CD4-positive, alpha-beta memory T cell (primary cell): ENCODE data around the gene FBXL14. TPM values are rescaled to one million over a fixed set of nuclear protein-coding genes. Genes with fewer than 3 reads are reported as not detected.

Source experiments
- CTCF ChIA-PET: fragments of 350-600 bp; sonication (Branson Sonifier 250); formaldehyde crosslinking; loops from one replicate; lab custom pipeline; 2021; ENCODE audit warnings: inconsistent platforms; ENCODE audit not compliant: partially characterized antibody; lab: Charles Lee
- POLR2A ChIA-PET: fragments of 350-600 bp; sonication (Branson Sonifier 250); formaldehyde crosslinking; loops from one replicate; lab custom pipeline; 2021; ENCODE audit not compliant: partially characterized antibody; lab: Charles Lee
- DNase-seq, 5 donors: peaks; one replicate each; pipeline versions ENCODE4 v3.0.0 to v3.0.0-alpha.2; 2020 to 2022; ENCODE audit warnings: mixed read lengths in 1 of 5
- H3K27ac ChIP-seq: one replicate; pipeline ENCODE4 v1.7.0; 2013; ENCODE audit warnings: low read depth, low read length
- H3K27me3 ChIP-seq: 2 replicates; pipeline ENCODE4 v1.7.0; 2013; ENCODE audit warnings: mild to moderate bottlenecking, low read length, moderate library complexity; ENCODE audit not compliant: insufficient read depth
- H3K36me3 ChIP-seq: 2 replicates; pipeline ENCODE4 v1.7.0; 2013; ENCODE audit warnings: mild to moderate bottlenecking, low read length, moderate library complexity; ENCODE audit not compliant: insufficient read depth
- H3K4me1 ChIP-seq: 2 replicates; pipeline ENCODE4 v1.7.0; 2013; ENCODE audit warnings: mild to moderate bottlenecking, low read length, moderate library complexity; ENCODE audit not compliant: insufficient read depth
- H3K4me3 ChIP-seq, 2 donors: one replicate each; pipeline ENCODE4 v1.7.0; 2013; ENCODE audit warnings: low read length in 2 of 2, mild to moderate bottlenecking in 1 of 2
- H3K9me3 ChIP-seq, 2 donors: one replicate each; pipeline ENCODE4 v1.7.0; 2013; ENCODE audit warnings: low read length in 2 of 2, control low read depth in 1 of 2; ENCODE audit not compliant: control insufficient read depth in 1 of 2
- H3K27ac Mint-ChIP-seq, 7 donors: one replicate each; pipeline ENCODE4 v1.8.0; 2020 to 2021; ENCODE audit warnings: mixed read lengths in 7 of 7, mild to moderate bottlenecking in 6 of 7, inconsistent platforms in 3 of 7, moderate library complexity in 3 of 7
- H3K27me3 Mint-ChIP-seq, 2 donors: one replicate each; pipeline ENCODE4 v1.8.0; 2020 to 2021; ENCODE audit warnings: mixed read lengths in 2 of 2
- H3K36me3 Mint-ChIP-seq, 2 donors: one replicate each; pipeline ENCODE4 v1.8.0; 2020 to 2021; ENCODE audit warnings: mixed read lengths in 2 of 2, inconsistent platforms in 1 of 2, mild to moderate bottlenecking in 1 of 2
- H3K4me1 Mint-ChIP-seq, 4 donors: one replicate each; pipeline ENCODE4 v1.8.0; 2020 to 2021; ENCODE audit warnings: mixed read lengths in 4 of 4, mild to moderate bottlenecking in 1 of 4
- H3K4me3 Mint-ChIP-seq, 8 donors: one replicate each; pipeline ENCODE4 v1.8.0; 2020 to 2021; ENCODE audit warnings: mixed read lengths in 8 of 8, mild to moderate bottlenecking in 7 of 8, moderate library complexity in 6 of 8, inconsistent platforms in 3 of 8
- H3K9me3 Mint-ChIP-seq, 8 donors: one replicate each; pipeline ENCODE4 v1.8.0; 2020 to 2021; ENCODE audit warnings: mixed read lengths in 8 of 8, mild to moderate bottlenecking in 5 of 8, inconsistent platforms in 3 of 8, moderate library complexity in 1 of 8
- intact Hi-C: fragments of 100-400 bp; cut with micrococcal nuclease; formaldehyde crosslinking; loops from one replicate; pipeline ENCODE4 v1.15.1; 2023
- polyA plus RNA-seq, 2 donors: library from polyadenylated mRNA; unstranded; fragments of 300-500 nt; fragmentation: Illumina TruSeq; gene quantifications; one replicate each; pipeline ENCODE4 v1.2.3, GENCODE V29; 2021
- total RNA-seq, 2 experiments: library from RNA; stranded (reverse); gene quantifications; one replicate each; pipeline ENCODE4 v1.2.3, GENCODE V29; 2021

The FBXL14 gene
- total RNA-seq (10 to 100 TPM; 41.6 to 43.4 TPM), polyA plus RNA-seq (10 to 100 TPM; 14.6 to 29.2 TPM)

DNA sequence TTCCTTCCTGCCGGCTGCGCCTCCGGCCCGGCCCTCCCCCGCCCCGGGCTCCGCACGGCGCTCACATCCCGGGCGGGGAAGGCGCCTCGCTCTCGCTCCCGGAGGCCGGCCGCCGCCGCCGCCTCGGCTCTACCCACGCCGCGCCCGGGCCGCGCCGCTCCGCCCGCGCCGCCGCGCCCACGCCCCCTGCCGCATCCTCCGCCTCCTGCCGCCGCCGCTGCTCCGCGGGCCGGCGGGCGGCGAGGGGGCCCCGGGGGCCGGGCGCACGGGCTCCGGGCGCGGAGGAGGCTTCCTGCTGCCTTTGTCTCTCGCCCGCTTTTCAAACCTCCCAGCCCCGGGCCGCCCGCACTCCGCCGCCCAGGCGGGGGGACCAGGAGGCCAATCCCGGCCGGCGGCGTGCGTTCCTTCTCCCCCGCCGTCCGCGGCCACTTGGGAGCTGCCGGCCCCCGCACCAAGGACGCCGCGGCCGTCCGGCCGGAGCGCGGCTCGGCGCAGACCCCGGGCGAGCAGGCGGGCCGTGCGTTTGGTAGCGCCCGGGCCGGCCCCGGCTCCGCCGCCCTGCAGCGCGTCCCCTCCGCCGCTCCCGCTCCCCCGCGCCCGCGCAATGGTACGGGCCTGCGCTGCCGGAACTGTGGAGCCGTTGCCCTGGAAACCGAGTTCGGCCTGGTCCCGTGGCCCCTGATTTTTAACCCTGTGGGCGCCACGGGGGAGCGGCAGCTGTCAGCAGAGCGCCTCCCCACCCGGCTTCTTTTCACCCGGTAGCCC, at the start of gene FBXL14:
TSS of gene FBXL14 (minus strand) at position 321 of the 765 bp plus-strand sequence. CDS start 515 bp downstream, outside the sequence.
- Histone ChIP-seq H3K4me1 (peaks cover 42% of the 10 kb centered on the region), H3K4me3 (peak within 1 kb of the TSS; percentile 77 to 95), H3K9me3 (no peaks in the 10 kb centered on the region), H3K27ac (peak within 1 kb of the TSS; percentile 68), H3K36me3 (no peaks in the 10 kb centered on the region), H3K27me3 (no peaks in the 10 kb centered on the region)
- ChIA-PET CTCF (interaction anchor here (2.7 to 3.5 kb wide), 4 partner anchors 8 to 477 kb away, joined by 23 to 41 read pairs (median 34); no protein-coding TSS in a partner anchor), POLR2A (interaction anchor here (0.7 to 8.3 kb wide), 13 partner anchors 8 to 1211 kb away, joined by 3 to 142 read pairs (median 11); partner anchors contain the start of genes ERC1, RAD52 and WNK1)
- intact Hi-C loops, result loop anchor here (1.0 to 10.0 kb wide), 9 partner anchors 62 to 1140 kb away; partner anchors contain the start of genes B4GALNT3, ERC1, RAD52 and WNK1
- Mint-ChIP-seq H3K4me3 (peak within 1 kb of the TSS; percentile 92 to 96 (median 94)), H3K27ac (peak within 1 kb of the TSS; percentile 92 to 99 (median 98)), H3K27me3 (no peaks in the 10 kb centered on the region), H3K4me1 (peaks cover 34 to 68% (median 42%) of the 10 kb centered on the region in 4 donors), H3K9me3 (peaks cover 0 to 2% (median 0%) of the 10 kb centered on the region in 8 donors), H3K36me3 (peaks cover 9 to 26% of the 10 kb centered on the region in 2 donors)
- DNase-seq, result peak; percentile 91 to 93 (median 92)

DNA sequence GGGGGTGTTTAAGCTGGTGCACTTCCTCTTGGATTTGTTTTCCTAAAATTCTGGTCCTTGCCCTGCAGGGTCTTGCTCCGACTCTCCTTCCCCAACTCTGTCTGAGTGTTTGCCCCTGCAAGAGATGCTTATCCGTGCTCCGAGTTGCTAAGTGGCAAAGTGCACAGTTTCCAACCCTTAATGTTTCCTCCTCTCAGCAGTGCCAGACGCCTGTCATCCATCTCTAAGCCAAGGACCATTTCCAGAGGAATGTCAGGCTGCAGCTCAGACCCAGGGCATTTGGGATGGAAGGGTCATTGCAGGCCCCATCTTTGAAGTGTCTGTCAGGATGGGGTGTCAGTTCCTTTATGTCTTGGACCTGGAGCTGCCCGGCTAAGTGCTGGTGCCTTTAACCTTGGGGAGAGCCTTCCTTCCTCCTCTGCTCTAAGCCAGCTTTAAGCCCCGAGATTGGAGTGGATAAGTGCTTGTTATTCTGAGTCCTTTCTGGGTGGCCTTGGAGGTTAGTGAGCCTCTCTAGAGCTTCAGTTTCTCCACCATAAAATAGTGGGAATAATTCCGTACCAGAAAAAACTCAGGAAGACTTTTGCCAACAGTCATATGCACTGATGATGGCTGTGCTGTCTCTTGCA, 49.6 kb upstream of the FBXL14 start:
- Mint-ChIP-seq H3K9me3 (no peaks in the 10 kb centered on the region), H3K27me3 (peaks cover 13 to 14% of the 10 kb centered on the region in 2 donors), H3K27ac (no peak overlapping the region), H3K4me3 (no peak overlapping the region), H3K4me1 (no peaks in the 10 kb centered on the region), H3K36me3 (no peaks in the 10 kb centered on the region)
- Histone ChIP-seq H3K9me3 (no peaks in the 10 kb centered on the region), H3K4me1 (no peaks in the 10 kb centered on the region), H3K27ac (no peak overlapping the region), H3K4me3 (no peak overlapping the region), H3K27me3 (no peaks in the 10 kb centered on the region), H3K36me3 (no peaks in the 10 kb centered on the region)
- no peak for DNase-seq
- CTCF ChIA-PET, result interaction anchor here (1.2 to 2.3 kb wide), 4 partner anchors 9 to 296 kb away, joined by 8 to 15 read pairs (median 8); no protein-coding TSS in a partner anchor
- POLR2A ChIA-PET, result no interaction called here
- intact Hi-C loops, result no loop called here

DNA sequence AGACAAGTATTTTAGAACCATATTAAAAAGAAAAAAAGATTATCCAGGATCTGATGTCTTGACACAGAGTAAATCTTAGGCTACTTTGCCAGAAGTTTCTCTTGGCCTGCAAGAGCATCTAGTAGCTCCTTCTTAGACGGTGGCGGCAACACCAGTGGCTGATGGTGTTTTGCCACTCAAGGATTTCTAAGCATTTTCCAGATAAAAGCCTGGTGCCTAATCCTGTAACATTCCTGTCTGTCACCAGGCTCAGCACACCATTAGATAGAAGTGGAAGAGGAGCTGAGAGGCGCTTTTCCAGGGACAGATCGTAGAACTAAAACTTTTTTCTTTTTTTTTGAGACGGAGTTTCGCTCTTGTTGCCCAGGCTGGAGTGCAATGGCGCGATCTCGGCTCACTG, 48.7 kb upstream of the FBXL14 start:
- CTCF ChIA-PET, result interaction anchor here (0.6 to 2.3 kb wide), 5 partner anchors 8 to 297 kb away, joined by 4 to 15 read pairs (median 8); no protein-coding TSS in a partner anchor
- Histone ChIP-seq H3K27ac (no peak overlapping the region), H3K4me3 (no peak overlapping the region), H3K36me3 (no peaks in the 10 kb centered on the region), H3K27me3 (no peaks in the 10 kb centered on the region), H3K9me3 (no peaks in the 10 kb centered on the region), H3K4me1 (no peaks in the 10 kb centered on the region)
- Mint-ChIP-seq H3K27me3 (peaks cover 7 to 12% of the 10 kb centered on the region in 2 donors), H3K9me3 (no peaks in the 10 kb centered on the region), H3K4me1 (no peaks in the 10 kb centered on the region), H3K27ac (no peak overlapping the region), H3K36me3 (no peaks in the 10 kb centered on the region), H3K4me3 (no peak overlapping the region)
- intact Hi-C loops, result no loop called here
- DNase-seq, result no peak
- POLR2A ChIA-PET, result no interaction called here

DNA sequence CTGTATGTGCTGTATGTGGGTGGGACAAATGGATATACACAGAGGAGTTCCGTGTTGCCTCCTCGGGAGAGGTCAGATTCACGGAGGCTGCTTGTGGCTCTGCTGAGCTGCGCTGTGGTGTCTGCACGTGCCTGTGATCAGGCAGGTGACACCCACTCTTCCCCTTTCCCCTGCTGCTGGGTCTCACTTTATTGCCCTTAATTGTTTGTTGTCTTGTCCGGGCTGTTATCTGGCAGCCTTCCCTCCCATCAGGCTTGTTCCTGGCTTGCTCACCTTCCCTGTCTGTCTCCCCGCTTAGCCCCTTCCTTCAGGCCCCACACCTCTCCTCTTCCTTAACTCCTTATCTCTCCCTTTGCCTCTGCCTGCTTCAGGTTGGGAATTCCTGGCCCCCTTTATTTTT, 48.1 kb upstream of the FBXL14 start:
- Mint-ChIP-seq H3K27ac (no peak overlapping the region), H3K4me3 (no peak overlapping the region), H3K9me3 (no peaks in the 10 kb centered on the region), H3K36me3 (no peaks in the 10 kb centered on the region), H3K27me3 (peaks cover 6 to 12% of the 10 kb centered on the region in 2 donors), H3K4me1 (no peaks in the 10 kb centered on the region)
- Histone ChIP-seq H3K9me3 (no peaks in the 10 kb centered on the region), H3K27ac (no peak overlapping the region), H3K4me1 (no peaks in the 10 kb centered on the region), H3K4me3 (no peak overlapping the region), H3K36me3 (no peaks in the 10 kb centered on the region), H3K27me3 (no peaks in the 10 kb centered on the region)
- intact Hi-C loops, result no loop called here
- ChIA-PET POLR2A (no interaction called here), CTCF (interaction anchor here (1.2 to 2.3 kb wide), 3 partner anchors 8 to 148 kb away, joined by 4 to 15 read pairs (median 8); no protein-coding TSS in a partner anchor)
- DNase-seq, result no peak

DNA sequence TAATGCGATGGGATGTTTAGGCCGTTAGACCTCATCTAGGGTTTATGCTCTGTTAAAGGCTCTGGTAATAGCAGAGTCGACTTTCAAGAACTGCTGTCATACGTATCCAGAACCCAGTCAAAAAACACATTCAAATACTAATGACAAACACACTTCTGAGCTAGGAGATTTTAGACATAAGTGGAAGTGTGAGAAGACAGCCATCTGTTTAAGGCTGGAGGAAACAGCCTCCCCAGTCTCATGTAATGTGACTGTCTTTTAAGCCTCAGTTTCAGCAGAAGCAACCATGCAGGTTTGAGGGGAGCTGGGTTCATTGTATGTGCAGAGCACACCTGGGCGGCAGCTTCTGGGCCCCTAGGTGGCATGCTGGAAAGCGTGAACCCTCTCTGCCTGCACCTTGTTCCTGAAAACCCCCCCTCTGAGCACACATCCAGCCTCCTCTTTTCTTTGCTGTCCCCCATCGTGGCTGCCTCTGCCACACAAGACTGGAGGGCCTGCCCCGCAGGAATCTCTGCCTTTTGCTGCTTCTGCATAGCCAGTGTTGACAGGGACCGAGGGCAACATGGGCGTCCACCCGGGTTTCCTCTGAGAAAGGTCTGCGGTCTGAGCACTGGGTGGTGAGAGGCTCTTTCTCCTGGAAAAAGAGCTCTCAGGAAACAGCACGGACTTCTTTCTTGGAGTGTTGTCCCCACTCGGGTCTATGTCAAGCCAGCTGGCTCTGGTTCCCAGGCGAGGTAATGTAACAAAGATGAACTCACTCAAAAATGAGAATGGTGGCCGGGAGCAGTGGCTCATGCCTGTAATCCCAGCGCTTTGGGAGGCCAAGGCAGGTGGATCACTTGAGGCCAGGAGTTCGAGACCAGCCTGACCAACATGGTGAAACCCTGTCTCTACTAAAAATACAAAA, 46.2 kb upstream of the FBXL14 start:
- H3K36me3 ChIP-seq, result no peaks in the 10 kb centered on the region
- H3K27me3 Mint-ChIP-seq, result peaks cover 4 to 10% of the 10 kb centered on the region in 2 donors
- CTCF ChIA-PET, result interaction anchor here (0.8 to 1.1 kb wide), 2 partner anchors 13 to 150 kb away, joined by 5 read pairs; no protein-coding TSS in a partner anchor
- intact Hi-C loops, result no loop called here
- H3K9me3 Mint-ChIP-seq, result no peaks in the 10 kb centered on the region
- POLR2A ChIA-PET, result no interaction called here
- H3K4me1 ChIP-seq, result no peaks in the 10 kb centered on the region
- H3K27me3 ChIP-seq, result no peaks in the 10 kb centered on the region
- peak overlapping the region in 1 of 7 donors; percentile 63 for H3K27ac Mint-ChIP-seq
- H3K4me3 ChIP-seq, result no peak overlapping the region
- no peak overlapping the region for H3K27ac ChIP-seq
- no peaks in the 10 kb centered on the region for H3K4me1 Mint-ChIP-seq
- H3K9me3 ChIP-seq, result no peaks in the 10 kb centered on the region
- no peaks in the 10 kb centered on the region for H3K36me3 Mint-ChIP-seq
- DNase-seq, result no peak
- H3K4me3 Mint-ChIP-seq, result no peak overlapping the region

DNA sequence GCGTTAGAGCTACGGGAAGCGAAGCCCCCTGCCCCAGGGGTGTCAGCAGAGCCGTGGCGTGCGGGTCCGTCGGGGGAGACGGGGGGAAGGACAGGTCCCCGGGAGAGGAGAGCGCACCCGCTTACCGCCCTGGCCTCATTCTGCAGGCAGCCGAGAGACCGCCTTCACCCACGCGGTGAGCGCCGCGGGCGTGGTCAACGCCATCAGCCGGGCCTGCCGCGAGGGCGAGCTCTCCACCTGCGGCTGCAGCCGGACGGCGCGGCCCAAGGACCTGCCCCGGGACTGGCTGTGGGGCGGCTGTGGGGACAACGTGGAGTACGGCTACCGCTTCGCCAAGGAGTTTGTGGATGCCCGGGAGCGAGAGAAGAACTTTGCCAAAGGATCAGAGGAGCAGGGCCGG, 45.2 kb upstream of the FBXL14 start:
- no peaks in the 10 kb centered on the region for H3K36me3 Mint-ChIP-seq
- no peak overlapping the region for H3K4me3 ChIP-seq
- H3K27me3 Mint-ChIP-seq, result peaks cover 8 to 10% of the 10 kb centered on the region in 2 donors
- no peak overlapping the region for H3K4me3 Mint-ChIP-seq
- H3K9me3 ChIP-seq, result no peaks in the 10 kb centered on the region
- H3K4me1 Mint-ChIP-seq, result peaks cover 0 to 6% (median under 1%) of the 10 kb centered on the region in 4 donors
- intact Hi-C loops, result no loop called here
- H3K9me3 Mint-ChIP-seq, result no peaks in the 10 kb centered on the region
- H3K4me1 ChIP-seq, result no peaks in the 10 kb centered on the region
- CTCF ChIA-PET, result interaction anchor here (2.8 kb wide), 1 partner anchor 301 kb away, joined by 9 read pairs; no protein-coding TSS in a partner anchor
- H3K27ac Mint-ChIP-seq, result no peak overlapping the region
- H3K36me3 ChIP-seq, result no peaks in the 10 kb centered on the region
- POLR2A ChIA-PET, result no interaction called here
- no peak for DNase-seq
- no peaks in the 10 kb centered on the region for H3K27me3 ChIP-seq
- no peak overlapping the region for H3K27ac ChIP-seq
